Breast epithelium (tissue), 4 donors: ENCODE data around the gene ANG. TPM values are rescaled to one million over a fixed set of nuclear protein-coding genes. Genes with fewer than 3 reads are reported as not detected.
"Not testable (repeated sequence)": the region's sequence is repeated elsewhere in the genome, so short reads cannot be mapped to it uniquely, and the experiment has no call there.

Experiments
- DNase-seq, 2 donors: peaks; one replicate each; pipeline ENCODE4 v3.0.0-alpha.2; 2019; ENCODE audit warnings: low spot score in 2 of 2
- H3K27ac ChIP-seq, 2 donors: fragments of 200-600 bp; sonication (generic) in 1 of 2; one replicate each; pipeline ENCODE4 v1.5.1; 2016 to 2019; ENCODE audit warnings: mild to moderate bottlenecking in 1 of 2
- H3K27me3 ChIP-seq, 2 donors: fragments of 200-600 bp; sonication (generic) in 1 of 2; one replicate each; pipeline versions ENCODE4 v1.5.1 to v1.6.0; 2017 to 2019; ENCODE audit warnings: control low read depth in 1 of 2, mild to moderate bottlenecking in 1 of 2
- H3K36me3 ChIP-seq: fragments of 200-600 bp; one replicate; pipeline ENCODE4 v1.5.1; 2019
- H3K4me1 ChIP-seq, 2 donors: fragments of 200-600 bp; sonication (generic); one replicate each; pipeline ENCODE4 v1.5.1; 2016 to 2019; ENCODE audit warnings: control low read depth in 1 of 2
- H3K4me3 ChIP-seq, 3 donors: fragments of 200-600 bp; sonication (generic); 1 replicate in 2 of 3; 2 replicates in 1 of 3; pipeline ENCODE4 v1.5.1; 2016 to 2019; ENCODE audit warnings: mild to moderate bottlenecking in 3 of 3, moderate library complexity in 2 of 3
- H3K9me3 ChIP-seq, 2 donors: fragments of 200-600 bp; sonication (generic) in 1 of 2; one replicate each; pipeline ENCODE4 v1.5.1; 2016 to 2019; ENCODE audit warnings: control low read depth in 1 of 2
- POLR2A ChIP-seq: fragments of 450-650 bp; IDR thresholded peaks from one replicate; pipeline ENCODE4 v1.6.1; 2016; ENCODE audit warnings: antibody characterized with exemption, mild to moderate bottlenecking, moderate library complexity
- POLR2AphosphoS5 ChIP-seq, 3 donors: sonication (generic); formaldehyde crosslinking; IDR thresholded peaks; one replicate each; pipeline ENCODE4 v1.6.1; 2017; ENCODE audit warnings: antibody characterized with exemption in 3 of 3
- intact Hi-C: fragments of 100-400 bp; cut with DNase I; formaldehyde crosslinking; loops from one replicate; pipeline ENCODE4 v1.15.1; 2023; ENCODE audit warnings: low total_unique reads
- total RNA-seq, 3 donors: library from RNA; depleted of rRNA; stranded (reverse); fragments of >200 nt; gene quantifications; one replicate each; pipeline ENCODE4 v1.1.0, GENCODE V29; 2016
- TF ChIP-seq, protein P1 (sequence below), 3 donors: fragments of 450-650 bp; IDR thresholded peaks; one replicate each; pipeline ENCODE4 v1.5.1; 2016 to 2017; ENCODE audit warnings: antibody characterized with exemption in 3 of 3, mild to moderate bottlenecking in 3 of 3, moderate library complexity in 3 of 3

ANG gene
- 10 to 100 TPM; 49.2 to 59.8 (median 55.5) TPM for total RNA-seq

DNA sequence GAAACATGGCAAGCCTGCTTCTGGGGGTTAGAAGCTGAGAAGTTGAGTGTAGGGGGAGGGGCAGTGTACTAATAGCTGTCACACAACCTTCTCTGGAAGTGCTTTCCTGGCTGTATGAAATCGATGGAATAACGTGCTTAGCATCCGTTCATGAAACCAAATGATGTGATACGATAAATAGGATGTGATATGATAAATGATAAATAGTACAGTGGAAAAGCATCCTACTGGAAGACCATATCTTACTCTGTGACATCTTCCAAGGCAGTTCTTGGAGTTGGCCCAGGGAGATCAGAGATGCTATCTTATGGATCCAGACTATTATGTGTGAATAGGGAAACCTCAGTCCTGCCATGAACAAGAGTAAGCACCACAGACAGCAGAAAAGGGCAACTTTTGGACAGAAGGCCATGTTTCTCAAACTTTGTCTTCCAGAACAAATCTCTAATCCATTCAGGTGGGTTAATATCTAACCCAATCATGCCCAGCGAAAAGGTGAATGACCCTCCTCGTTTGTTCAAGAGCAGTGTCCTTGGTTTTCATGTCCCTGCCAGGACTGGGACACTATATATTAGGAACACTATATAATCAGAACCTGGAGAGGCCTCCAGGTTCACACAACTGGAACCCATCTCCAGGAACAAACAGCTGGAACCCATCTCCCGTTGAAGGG is at the start of gene ANG:
ANG (plus strand) TSS at position 598 of the 673 bp plus-strand sequence. CDS start 4,801 bp downstream, outside the sequence.
- Histone ChIP-seq H3K4me1 (peaks cover 0 to 5% of the 10 kb centered on the region in 2 donors), H3K27ac (peak within 1 kb of the TSS in 1 of 2 donors; percentile 23)
- TF ChIP-seq, protein P1, sequence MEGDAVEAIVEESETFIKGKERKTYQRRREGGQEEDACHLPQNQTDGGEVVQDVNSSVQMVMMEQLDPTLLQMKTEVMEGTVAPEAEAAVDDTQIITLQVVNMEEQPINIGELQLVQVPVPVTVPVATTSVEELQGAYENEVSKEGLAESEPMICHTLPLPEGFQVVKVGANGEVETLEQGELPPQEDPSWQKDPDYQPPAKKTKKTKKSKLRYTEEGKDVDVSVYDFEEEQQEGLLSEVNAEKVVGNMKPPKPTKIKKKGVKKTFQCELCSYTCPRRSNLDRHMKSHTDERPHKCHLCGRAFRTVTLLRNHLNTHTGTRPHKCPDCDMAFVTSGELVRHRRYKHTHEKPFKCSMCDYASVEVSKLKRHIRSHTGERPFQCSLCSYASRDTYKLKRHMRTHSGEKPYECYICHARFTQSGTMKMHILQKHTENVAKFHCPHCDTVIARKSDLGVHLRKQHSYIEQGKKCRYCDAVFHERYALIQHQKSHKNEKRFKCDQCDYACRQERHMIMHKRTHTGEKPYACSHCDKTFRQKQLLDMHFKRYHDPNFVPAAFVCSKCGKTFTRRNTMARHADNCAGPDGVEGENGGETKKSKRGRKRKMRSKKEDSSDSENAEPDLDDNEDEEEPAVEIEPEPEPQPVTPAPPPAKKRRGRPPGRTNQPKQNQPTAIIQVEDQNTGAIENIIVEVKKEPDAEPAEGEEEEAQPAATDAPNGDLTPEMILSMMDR (IDR thresholded peaks at IDR 0.05), result no peak
- no peak for TF ChIP-seq POLR2A
- TF ChIP-seq POLR2AphosphoS5 (IDR thresholded peaks at IDR 0.05), result no peak

DNA sequence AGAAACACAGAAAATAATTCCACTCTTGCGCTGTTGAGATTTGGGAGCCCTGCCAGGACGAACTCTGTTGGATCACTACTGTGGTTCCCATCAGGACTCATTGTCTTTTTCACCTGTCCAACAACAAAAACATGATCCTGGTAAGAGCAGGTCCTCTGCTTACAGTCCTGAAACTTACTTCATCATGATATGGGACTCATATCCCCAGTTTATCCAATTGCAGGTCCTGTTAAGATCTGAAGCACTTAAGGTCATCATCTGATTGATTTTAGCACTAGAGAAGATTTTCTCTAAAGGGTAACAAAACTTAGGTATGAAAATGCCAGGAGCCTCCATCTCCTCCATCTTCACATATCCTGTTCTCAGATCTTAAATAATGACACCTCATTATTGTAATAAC is 47.0 kb upstream of the ANG start, which contains the start of gene OR6S1:
OR6S1 (minus strand) TSS at position 101 of the 400 bp plus-strand sequence; CDS start at position 101, 0 bp downstream.
- H3K9me3 ChIP-seq, result no peaks in the 10 kb centered on the region
- H3K36me3 ChIP-seq, result no peaks in the 10 kb centered on the region
- intact Hi-C loops, result no loop called here
- H3K4me3 ChIP-seq, result no peak within 1 kb of the TSS
- TF ChIP-seq POLR2AphosphoS5 (IDR thresholded peaks at IDR 0.05) (no peak), POLR2A (no peak)
- TF ChIP-seq, protein P1 (IDR thresholded peaks at IDR 0.05), result no peak
- H3K27me3 ChIP-seq, result peaks cover 0 to 25% of the 10 kb centered on the region in 2 donors
- H3K27ac ChIP-seq, result no peak within 1 kb of the TSS
- no peaks in the 10 kb centered on the region for H3K4me1 ChIP-seq
- no peak for DNase-seq

More for the DNA sequence above, at the start of gene ANG:
- H3K9me3 ChIP-seq, result no peaks in the 10 kb centered on the region
- H3K36me3 ChIP-seq, result no peaks in the 10 kb centered on the region
- DNase-seq, result no peak
- intact Hi-C loops, result no loop called here
- H3K27me3 ChIP-seq, result no peaks in the 10 kb centered on the region
- H3K4me3 ChIP-seq, result peak within 1 kb of the TSS in 1 of 3 donors; percentile 83

DNA sequence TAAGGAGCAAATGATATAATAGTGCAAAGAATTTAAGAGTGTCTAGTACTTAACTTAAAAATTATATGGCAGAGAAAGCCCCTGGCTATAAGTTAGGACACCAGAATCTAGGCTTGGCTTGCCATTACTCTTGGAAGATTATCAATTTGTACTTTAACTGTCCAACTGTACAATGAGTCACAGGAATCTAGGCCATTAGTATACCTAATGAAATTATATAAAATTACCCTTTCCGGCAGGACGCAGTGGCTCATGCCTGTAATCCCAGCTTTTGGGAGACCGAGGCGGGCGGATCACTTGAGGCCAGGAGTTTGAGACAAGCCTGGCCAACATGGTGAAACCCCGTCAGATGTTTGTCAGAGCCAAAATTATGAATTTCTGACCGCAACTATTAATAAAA is 46.4 kb upstream of the ANG start:
- intact Hi-C loops, result no loop called here
- TF ChIP-seq POLR2A (no peak), POLR2AphosphoS5 (IDR thresholded peaks at IDR 0.05) (no peak)
- TF ChIP-seq, protein P1 (IDR thresholded peaks at IDR 0.05), result no peak
- Histone ChIP-seq H3K4me3 (no peak overlapping the region), H3K27ac (no peak overlapping the region), H3K27me3 (peaks cover 0 to 25% of the 10 kb centered on the region in 2 donors), H3K36me3 (no peaks in the 10 kb centered on the region), H3K9me3 (no peaks in the 10 kb centered on the region), H3K4me1 (no peaks in the 10 kb centered on the region)
- no peak for DNase-seq

DNA sequence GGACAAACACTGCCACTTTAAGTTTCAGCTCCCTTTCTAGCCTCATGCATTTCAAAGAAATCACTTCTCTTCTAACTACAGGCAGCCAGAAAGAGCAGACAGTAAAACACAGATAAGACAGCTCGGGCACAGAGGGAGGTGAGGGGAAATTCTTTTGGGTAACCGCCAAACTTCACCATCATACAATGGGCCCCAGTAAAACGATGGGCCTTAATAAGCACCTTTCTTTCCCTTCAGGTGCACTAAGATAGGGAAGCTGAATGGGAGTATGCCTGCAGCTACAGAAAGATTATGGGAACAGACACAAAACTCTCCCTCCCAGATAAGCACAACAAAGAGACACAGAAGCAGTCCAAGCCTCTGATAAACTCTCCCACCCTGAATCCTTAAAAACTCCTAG is 45.8 kb upstream of the ANG start:
- not testable (repeated sequence) for H3K4me1 ChIP-seq

DNA sequence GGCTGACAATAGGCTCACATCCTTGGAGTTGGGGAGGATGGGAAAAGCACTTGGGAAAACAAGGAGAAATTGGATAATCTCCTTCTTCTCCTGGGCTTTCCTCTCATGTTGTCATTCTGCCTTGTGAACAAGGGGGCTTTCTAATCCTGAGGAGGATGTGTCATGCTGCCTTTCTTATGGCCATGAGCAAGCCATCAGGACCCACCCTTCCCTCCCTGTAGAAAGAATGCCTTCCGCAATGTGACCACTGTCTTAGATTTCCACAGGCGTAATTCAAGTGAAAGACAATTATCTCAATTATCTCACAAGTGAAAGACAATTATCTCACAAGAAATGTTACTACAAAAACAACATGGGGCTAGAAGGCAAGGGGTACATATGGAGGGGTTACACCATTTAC is 44.0 kb upstream of the ANG start:
- Histone ChIP-seq H3K36me3 (no peaks in the 10 kb centered on the region), H3K4me1 (no peaks in the 10 kb centered on the region), H3K4me3 (no peak overlapping the region), H3K27me3 (peaks cover 0 to 22% of the 10 kb centered on the region in 2 donors), H3K27ac (no peak overlapping the region), H3K9me3 (no peaks in the 10 kb centered on the region)
- intact Hi-C loops, result no loop called here
- TF ChIP-seq POLR2AphosphoS5 (IDR thresholded peaks at IDR 0.05), result no peak
- TF ChIP-seq, protein P1 (IDR thresholded peaks at IDR 0.05), result no peak
- TF ChIP-seq POLR2A, result no peak
- DNase-seq, result no peak

More for the DNA sequence above, 45.8 kb upstream of the ANG start:
- H3K4me3 ChIP-seq, H3K36me3 ChIP-seq, intact Hi-C loops, H3K9me3 ChIP-seq, DNase-seq, H3K27ac ChIP-seq: not testable (repeated sequence)
- H3K27me3 ChIP-seq, result peaks cover 0 to 25% of the 10 kb centered on the region in 2 donors
